T-helper 2 cell (primary cell): ENCODE results near the gene CLEC4M.
"Not testable (repeated sequence)": the region's sequence is repeated elsewhere in the genome, so short reads cannot be mapped to it uniquely, and the experiment has no call there.

ENCODE experiments used
- DNase-seq, 5 experiments: peaks; one replicate each; pipeline versions ENCODE4 v3.0.0 to v3.0.0-alpha.2; 2012 to 2022

The CLEC4M gene

GRCh38 chr19:7740682-7741054 is 22.4 kb upstream of the CLEC4M start:
- DNase-seq: no peak

GRCh38 chr19:7742575-7742974 is 20.5 kb upstream of the CLEC4M start:
- DNase-seq: no peak

GRCh38 chr19:7742991-7743390 is 20.1 kb upstream of the CLEC4M start:
- no peak for DNase-seq

- no peak for DNase-seq
These were observed 19.6 kb upstream of the CLEC4M start for GRCh38 chr19:7743425-7743841.

GRCh38 chr19:7744199-7744786 is 18.8 kb upstream of the CLEC4M start:
- no peak for DNase-seq

GRCh38 chr19:7744871-7745650 is 18.0 kb upstream of the CLEC4M start:
- DNase-seq: no peak

GRCh38 chr19:7746306-7746705 is 16.7 kb upstream of the CLEC4M start:
- not testable (repeated sequence) for DNase-seq

GRCh38 chr19:7746903-7747884 is 15.8 kb upstream of the CLEC4M start, which contains the start of gene CD209:
CD209 (minus strand) TSS chr19:7747534; CDS start chr19:7747511, 23 bp downstream.
- DNase-seq: no peak

GRCh38 chr19:7748171-7748570 is 14.9 kb upstream of the CLEC4M start:
- no peak for DNase-seq

GRCh38 chr19:7748756-7749155 is 14.3 kb upstream of the CLEC4M start:
- no peak for DNase-seq

GRCh38 chr19:7751157-7751783 is 11.8 kb upstream of the CLEC4M start:
- peak in 1 of 5 experiments; percentile 6 for DNase-seq

GRCh38 chr19:7756258-7756657 is 6.8 kb upstream of the CLEC4M start:
- DNase-seq: no peak

GRCh38 chr19:7757358-7757757 is 5.7 kb upstream of the CLEC4M start:
- no peak for DNase-seq

- DNase-seq: no peak
These were observed 3.9 kb upstream of the CLEC4M start for GRCh38 chr19:7759156-7759555.

GRCh38 chr19:7763696-7764095 is 653 bp downstream of the CLEC4M start:
- DNase-seq: no peak

- DNase-seq: not testable (repeated sequence)
These were observed 1.1 kb downstream of the CLEC4M start for GRCh38 chr19:7764157-7764556.

GRCh38 chr19:7765043-7765442 is 2.0 kb downstream of the CLEC4M start:
- not testable (repeated sequence) for DNase-seq

- DNase-seq: no peak
These were observed 3.5 kb downstream of the CLEC4M start for GRCh38 chr19:7766535-7766934.

GRCh38 chr19:7767487-7767886 is 4.4 kb downstream of the CLEC4M start:
- DNase-seq: no peak

GRCh38 chr19:7769171-7769570 is 6.1 kb downstream of the CLEC4M start:
- no peak for DNase-seq

GRCh38 chr19:7771072-7771471 is 8.0 kb downstream of the CLEC4M start:
- no peak for DNase-seq

GRCh38 chr19:7772752-7773291 is 9.8 kb downstream of the CLEC4M start:
- peak in 3 of 5 experiments; percentile 5 to 68 (median 24) for DNase-seq
